ENCODE results near the gene MBTPS2. TPM values are rescaled to one million over a fixed set of nuclear protein-coding genes. Genes with fewer than 3 reads are reported as not detected.

The MBTPS2 gene
- total RNA-seq, 1 experiment from 2014 or later: 29.7 TPM

- no peak for DNase-seq
- Mint-ChIP-seq H3K4me1 (ENCODE audit: low read depth, unreplicated experiment) (peaks cover 13% of the 10 kb centered on the region), H3K4me3 (ENCODE audit: low read depth, unreplicated experiment) (no peak overlapping the region), H3K27me3 (ENCODE audit: unreplicated experiment) (no peaks in the 10 kb centered on the region), H3K27ac (ENCODE audit: unreplicated experiment) (no peak overlapping the region), H3K36me3 (ENCODE audit: insufficient read depth, unreplicated experiment) (no peaks in the 10 kb centered on the region), H3K9me3 (ENCODE audit: low read depth, unreplicated experiment) (no peaks in the 10 kb centered on the region)
- TF ChIP-seq, protein P1, sequence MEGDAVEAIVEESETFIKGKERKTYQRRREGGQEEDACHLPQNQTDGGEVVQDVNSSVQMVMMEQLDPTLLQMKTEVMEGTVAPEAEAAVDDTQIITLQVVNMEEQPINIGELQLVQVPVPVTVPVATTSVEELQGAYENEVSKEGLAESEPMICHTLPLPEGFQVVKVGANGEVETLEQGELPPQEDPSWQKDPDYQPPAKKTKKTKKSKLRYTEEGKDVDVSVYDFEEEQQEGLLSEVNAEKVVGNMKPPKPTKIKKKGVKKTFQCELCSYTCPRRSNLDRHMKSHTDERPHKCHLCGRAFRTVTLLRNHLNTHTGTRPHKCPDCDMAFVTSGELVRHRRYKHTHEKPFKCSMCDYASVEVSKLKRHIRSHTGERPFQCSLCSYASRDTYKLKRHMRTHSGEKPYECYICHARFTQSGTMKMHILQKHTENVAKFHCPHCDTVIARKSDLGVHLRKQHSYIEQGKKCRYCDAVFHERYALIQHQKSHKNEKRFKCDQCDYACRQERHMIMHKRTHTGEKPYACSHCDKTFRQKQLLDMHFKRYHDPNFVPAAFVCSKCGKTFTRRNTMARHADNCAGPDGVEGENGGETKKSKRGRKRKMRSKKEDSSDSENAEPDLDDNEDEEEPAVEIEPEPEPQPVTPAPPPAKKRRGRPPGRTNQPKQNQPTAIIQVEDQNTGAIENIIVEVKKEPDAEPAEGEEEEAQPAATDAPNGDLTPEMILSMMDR (IDR thresholded peaks at IDR 0.05; ENCODE audit: unreplicated experiment): no peak
- intact Hi-C loops (cut with micrococcal nuclease; ENCODE audit: unreplicated experiment): no loop called here
- no TSS peak for BruUV-seq (replicated peaks)
- CTCF ChIA-PET: no interaction called here
Measured at GRCh38 chrX:21907260-21907659, 67.8 kb downstream of the MBTPS2 start.

- no TSS peak for BruUV-seq (replicated peaks)
- H3K4me3 Mint-ChIP-seq (ENCODE audit: low read depth, unreplicated experiment): no peak overlapping the region
- intact Hi-C loops (cut with micrococcal nuclease; ENCODE audit: unreplicated experiment): no loop called here
- H3K9me3 Mint-ChIP-seq (ENCODE audit: low read depth, unreplicated experiment): no peaks in the 10 kb centered on the region
- CTCF ChIA-PET: no interaction called here
- H3K36me3 Mint-ChIP-seq (ENCODE audit: insufficient read depth, unreplicated experiment): no peaks in the 10 kb centered on the region
- DNase-seq: no peak
- H3K27ac Mint-ChIP-seq (ENCODE audit: unreplicated experiment): no peak overlapping the region
- H3K4me1 Mint-ChIP-seq (ENCODE audit: low read depth, unreplicated experiment): no peaks in the 10 kb centered on the region
- no peaks in the 10 kb centered on the region for H3K27me3 Mint-ChIP-seq (ENCODE audit: unreplicated experiment)
- TF ChIP-seq, protein P1 (IDR thresholded peaks at IDR 0.05; ENCODE audit: unreplicated experiment): no peak
Measured at GRCh38 chrX:21911481-21911880, 72.1 kb downstream of the MBTPS2 start.

DNA sequence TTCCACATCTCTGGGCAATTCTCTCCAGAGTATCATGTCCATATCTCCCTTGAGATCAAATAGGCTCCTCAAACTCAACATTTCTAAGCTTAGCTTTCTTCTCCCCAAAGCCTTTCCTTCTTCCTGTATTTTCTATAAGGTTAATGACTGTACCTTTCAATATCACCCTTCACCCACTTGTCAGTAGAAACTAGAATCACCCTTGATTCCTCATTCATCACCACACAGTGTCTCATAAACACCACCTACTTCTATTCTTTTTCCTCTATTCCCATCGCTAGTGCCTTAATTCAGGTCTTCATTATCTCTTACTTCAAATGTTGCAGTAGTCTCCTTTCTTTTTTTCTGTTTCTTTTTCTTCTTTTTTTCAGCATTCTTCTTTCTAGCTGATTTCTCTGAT lies 72.8 kb downstream of the MBTPS2 start:
- Mint-ChIP-seq H3K4me3 (ENCODE audit: low read depth, unreplicated experiment) (no peak overlapping the region), H3K4me1 (ENCODE audit: low read depth, unreplicated experiment) (no peaks in the 10 kb centered on the region), H3K9me3 (ENCODE audit: low read depth, unreplicated experiment) (no peaks in the 10 kb centered on the region), H3K36me3 (ENCODE audit: insufficient read depth, unreplicated experiment) (no peaks in the 10 kb centered on the region), H3K27me3 (ENCODE audit: unreplicated experiment) (no peaks in the 10 kb centered on the region), H3K27ac (ENCODE audit: unreplicated experiment) (peak overlapping the region; percentile 7)
- TF ChIP-seq, protein P1 (IDR thresholded peaks at IDR 0.05; ENCODE audit: unreplicated experiment): no peak
- intact Hi-C loops (cut with micrococcal nuclease; ENCODE audit: unreplicated experiment): no loop called here
- no TSS peak for BruUV-seq (replicated peaks)
- no peak for DNase-seq
- CTCF ChIA-PET: no interaction called here

GRCh38 chrX:21912989-21913388 lies 73.6 kb downstream of the MBTPS2 start:
- intact Hi-C loops (cut with micrococcal nuclease; ENCODE audit: unreplicated experiment): no loop called here
- Mint-ChIP-seq H3K9me3 (ENCODE audit: low read depth, unreplicated experiment) (peaks cover 2% of the 10 kb centered on the region), H3K27me3 (ENCODE audit: unreplicated experiment) (no peaks in the 10 kb centered on the region), H3K36me3 (ENCODE audit: insufficient read depth, unreplicated experiment) (no peaks in the 10 kb centered on the region), H3K4me1 (ENCODE audit: low read depth, unreplicated experiment) (no peaks in the 10 kb centered on the region), H3K4me3 (ENCODE audit: low read depth, unreplicated experiment) (no peak overlapping the region), H3K27ac (ENCODE audit: unreplicated experiment) (no peak overlapping the region)
- TF ChIP-seq, protein P1 (IDR thresholded peaks at IDR 0.05; ENCODE audit: unreplicated experiment): no peak
- no peak for DNase-seq
- no TSS peak for BruUV-seq (replicated peaks)
- CTCF ChIA-PET: no interaction called here

Data from Calu3 (cell line).